ENCODE measurements around the gene TMOD1.

GRCh38 chr9:97511655-97512427 lies 10.4 kb downstream of the TMOD1 start:
- no peak for TF ChIP-seq CTCF (IDR thresholded peaks at IDR 0.05; ENCODE audit: borderline replicate concordance, extremely low read depth, low read length, poor library complexity, severe bottlenecking)
- TF ChIP-seq EZH2 (IDR thresholded peaks at IDR 0.05; ENCODE audit: borderline replicate concordance, low read depth, low read length, severe bottlenecking): no peak
